ENCODE measurements around the gene FHL1.

Gene FHL1

DNA sequence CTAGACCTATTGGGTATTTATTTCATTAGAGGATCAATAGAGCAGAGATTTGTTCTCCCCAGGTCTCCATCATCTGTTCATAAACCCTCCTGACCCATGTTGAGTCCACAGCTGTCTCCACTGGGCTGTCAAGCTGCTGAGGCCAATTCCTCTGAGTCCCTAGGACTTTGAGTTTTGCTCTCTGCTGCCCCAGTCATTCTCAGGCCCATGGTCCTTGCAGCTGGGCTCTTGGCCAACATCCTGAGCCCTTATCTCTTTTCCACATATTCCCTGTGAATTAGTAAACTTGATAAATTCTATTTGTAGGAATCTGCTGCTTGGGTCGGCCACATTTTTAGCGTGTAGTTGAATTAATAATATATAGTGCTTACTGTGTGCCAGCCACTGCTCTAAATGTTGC is 41.9 kb downstream of the FHL1 start:
- no peak for DNase-seq

DNA sequence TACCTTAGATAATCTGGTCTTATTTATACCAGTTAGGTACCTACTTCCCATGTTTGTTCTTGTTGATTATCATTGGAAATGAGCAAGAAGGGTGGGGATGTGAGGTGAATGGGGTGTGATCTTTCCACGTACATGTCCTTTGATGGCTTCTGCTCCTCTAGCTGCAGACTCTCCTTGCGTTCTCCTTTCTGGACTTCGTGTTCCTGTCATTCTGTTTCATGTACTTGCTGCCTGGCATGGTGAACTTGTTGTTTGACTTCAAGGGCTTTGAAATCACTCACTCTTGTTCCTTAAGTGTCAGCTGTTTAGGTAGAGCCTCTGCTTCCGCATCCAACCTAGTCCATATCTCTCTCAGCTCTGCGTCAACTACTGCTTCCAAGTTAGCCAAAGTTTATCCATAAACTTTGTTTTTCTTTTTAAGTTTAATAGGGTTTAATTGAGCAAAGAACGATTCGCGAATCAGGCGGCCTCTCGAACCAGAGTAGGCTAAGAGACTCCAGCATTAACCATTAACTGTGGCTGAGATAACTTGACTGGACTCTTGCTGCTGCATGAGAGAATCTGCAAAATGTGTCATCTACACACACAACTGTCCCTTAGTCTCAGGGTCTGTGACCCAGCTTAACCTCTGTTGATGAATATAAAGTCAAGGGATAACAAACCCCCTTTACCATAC is 42.8 kb downstream of the FHL1 start:
- DNase-seq = no peak

DNA sequence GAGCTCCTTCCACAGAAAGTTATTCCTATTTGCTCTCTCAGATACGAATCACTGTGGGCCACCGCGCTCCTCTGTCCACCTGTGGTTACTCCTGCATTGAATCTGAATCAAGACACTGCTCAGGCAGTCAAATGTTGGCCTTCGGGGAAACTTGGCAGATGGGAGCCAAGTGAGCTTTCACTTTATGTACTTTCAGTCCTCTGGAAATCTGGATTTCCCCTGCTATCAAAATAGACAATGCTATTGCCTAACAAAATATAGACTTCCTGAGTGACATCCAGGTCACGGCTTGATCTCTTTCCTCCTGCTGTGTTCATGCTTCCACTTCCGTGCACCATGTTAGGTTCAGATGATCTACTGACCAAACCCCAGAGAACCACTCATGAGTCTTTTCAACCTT is 43.8 kb downstream of the FHL1 start:
- no peak for DNase-seq

DNA sequence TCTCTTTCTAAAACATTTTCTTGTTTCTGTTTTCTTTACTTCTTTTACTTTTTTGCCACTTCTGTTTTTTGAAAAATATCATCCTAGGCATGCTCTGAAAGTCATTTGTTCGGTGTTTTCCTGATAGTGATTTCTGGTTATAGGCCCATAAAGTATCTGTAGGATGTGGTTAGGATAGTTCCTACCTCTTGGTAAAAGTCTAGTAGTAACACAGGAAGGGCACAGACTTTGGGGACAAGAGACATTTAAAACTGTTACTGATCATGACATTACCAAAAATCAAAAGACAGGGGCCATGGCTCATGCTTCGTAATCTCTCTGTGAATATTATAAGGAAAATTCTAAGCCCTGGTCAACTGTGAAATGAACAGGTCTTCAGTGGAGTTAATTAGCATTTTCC is 44.8 kb downstream of the FHL1 start:
- DNase-seq = no peak

DNA sequence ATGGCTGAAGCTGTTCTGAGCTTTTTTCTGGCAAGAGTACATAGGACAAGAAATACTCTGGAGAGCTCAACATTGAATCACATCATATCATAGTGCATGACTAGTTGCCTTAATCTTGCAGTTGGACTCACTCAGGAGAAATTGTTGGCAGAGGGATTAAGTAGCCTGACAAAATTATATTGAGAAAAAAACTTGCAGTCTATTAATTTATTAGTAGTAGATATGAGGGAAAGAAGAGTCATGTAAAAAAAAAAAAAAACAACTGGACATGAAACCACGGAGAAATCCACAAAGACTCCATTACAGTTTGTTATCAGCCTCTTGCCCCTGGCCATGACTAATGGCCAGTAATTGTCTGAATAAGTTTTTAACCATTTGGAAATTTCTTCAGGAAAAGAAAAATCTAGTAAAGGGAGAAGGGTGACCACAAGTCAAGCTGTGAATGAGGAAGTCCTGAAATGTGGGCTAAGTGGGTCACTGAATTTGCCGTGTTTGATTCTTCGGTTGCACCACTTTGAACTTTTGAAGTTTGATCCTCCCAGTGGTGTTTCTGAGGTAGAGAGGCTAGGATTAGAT is 45.6 kb downstream of the FHL1 start:
- DNase-seq = no peak

DNA sequence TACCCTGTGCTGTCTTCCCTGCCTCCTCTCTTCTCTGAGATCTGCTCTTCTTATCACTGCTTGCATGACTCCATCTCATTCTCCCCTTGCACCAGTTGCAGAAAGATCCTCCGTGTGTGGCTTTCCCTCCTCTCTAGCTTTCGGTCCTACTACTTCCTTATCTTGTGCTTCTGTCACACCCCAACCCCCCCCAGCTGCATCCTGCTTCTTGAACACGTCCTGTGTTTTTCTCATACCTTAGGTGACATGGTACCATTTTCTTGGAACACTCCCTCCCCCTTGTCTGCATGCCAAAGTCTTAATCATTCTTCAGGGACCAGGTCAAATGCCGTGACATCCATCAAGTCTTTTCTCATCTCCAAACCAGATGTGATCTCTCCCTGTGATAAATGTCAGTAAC is 46.4 kb downstream of the FHL1 start:
- DNase-seq = no peak

DNA sequence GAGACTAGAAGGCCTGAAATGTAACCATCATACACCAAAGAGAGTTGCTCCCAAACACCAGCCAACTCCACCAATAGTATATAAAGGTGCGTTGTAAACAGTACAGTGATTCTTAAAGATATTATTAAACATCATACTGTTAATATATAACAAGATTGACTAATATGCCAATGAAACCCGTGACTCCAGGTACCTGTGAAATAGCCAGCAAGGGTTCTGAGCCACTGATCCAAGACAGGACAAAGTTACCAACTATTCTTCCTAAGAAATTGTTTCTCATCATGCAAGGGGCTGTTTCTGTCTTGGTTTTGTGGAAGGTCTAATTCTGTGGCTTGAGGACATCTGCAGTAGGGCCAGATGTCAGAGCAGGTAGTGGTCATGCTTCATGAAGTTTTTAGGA is 47.2 kb downstream of the FHL1 start:
- DNase-seq = no peak

DNA sequence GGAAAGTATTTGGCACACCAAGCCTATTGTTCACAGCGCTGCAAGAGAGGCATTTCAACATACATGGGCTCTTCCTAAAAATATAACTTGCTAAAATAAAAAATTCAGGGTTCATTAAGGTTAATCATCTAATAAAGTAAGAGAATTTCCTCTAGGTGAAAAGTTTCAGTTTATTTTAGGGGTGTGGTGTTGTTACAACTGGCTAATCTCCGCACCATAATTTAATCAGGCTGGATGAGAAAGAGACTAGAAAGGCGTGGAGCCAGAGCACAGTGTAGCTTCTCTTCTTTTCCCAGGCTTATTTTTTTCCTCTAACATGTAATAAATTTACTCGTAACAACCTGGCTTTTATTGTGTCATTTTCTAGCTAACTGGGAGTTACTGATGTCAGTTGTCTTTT is 47.9 kb downstream of the FHL1 start:
- DNase-seq = no peak

DNA sequence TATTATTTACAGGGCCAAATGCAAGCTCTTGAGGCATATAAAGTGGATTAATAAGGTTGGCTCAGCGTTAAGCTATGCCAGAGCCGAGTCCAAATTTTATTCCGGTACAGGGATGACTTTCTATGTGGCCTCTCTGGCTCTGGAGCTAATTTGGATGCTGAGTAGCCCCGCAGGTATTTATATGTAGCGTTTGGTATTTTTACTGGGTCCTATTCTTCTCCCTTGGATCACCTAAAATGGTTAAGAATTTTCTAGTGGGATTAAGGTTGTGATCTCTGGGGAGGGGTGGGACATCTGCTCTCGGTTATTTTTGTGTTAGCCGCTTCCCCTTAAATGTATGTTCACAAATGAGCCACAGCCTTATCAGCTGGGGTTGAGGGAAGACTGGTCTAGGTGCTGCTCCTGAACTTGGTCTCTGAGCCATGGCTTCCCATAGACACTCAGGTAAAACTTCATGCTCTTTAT is 49.4 kb downstream of the FHL1 start:
- no peak for DNase-seq

DNA sequence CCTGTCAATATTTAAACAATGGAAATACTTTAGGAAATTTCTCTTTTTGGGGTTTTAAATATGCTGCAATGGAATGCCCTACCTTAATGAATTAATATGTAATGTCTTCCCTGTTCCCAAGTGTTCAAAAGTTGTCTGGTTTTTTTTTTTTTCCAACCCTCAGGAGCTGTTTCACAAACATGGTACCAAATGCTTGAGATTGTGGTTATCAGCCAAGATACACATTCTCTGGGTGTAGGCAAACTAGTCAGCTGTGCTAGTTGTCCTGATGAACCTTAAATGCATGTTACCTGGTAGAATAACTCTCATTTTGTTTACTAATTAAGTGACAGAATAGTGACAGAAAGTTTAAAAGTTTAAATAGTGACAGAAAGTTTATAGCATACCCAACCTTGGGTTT is 50.7 kb downstream of the FHL1 start:
- DNase-seq = no peak

DNA sequence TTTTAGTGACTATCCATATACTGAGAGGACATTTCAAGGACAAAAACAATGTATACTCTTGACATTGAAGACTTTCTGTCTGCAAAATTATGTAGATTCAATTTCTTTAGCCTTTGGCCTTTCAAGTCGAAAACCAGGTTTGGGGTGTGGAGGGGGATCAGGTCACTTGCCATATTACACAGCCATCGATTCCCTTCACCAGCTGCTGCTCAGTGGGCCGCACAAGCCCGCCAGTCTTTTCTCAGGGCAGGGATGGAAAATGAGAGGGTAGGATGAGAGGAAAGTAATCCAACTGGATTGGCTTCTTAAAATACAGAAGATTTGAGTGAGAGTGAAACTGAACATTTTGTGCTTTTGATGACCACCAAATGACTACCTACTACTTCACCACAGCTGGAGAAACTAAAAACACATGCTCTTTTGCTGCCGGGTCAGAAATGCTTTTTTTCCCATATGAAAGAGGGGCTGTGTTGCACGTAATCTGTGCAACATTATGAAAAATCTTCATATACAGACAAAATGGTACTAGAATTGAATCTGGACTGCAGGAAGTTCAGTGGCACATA is 51.4 kb downstream of the FHL1 start:
- DNase-seq = no peak

DNA sequence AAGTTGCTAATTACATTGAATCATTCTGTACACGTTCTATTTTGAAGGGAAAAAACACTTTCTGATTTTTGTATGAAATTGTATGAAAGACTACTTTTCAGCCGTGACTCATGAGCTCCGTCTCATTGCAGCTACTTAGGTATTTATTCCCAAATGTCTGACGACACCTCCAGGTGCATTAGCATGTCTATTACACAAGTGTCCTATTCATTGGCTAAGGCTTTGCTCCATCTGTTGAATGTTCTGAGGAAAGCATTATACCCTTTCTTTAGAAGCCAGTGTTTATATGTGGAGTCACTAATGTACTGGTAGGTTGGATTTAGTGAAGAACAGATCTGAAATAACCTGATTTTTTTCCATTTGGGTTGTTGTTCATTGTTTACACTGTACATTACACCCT is 52.0 kb downstream of the FHL1 start:
- DNase-seq = no peak

DNA sequence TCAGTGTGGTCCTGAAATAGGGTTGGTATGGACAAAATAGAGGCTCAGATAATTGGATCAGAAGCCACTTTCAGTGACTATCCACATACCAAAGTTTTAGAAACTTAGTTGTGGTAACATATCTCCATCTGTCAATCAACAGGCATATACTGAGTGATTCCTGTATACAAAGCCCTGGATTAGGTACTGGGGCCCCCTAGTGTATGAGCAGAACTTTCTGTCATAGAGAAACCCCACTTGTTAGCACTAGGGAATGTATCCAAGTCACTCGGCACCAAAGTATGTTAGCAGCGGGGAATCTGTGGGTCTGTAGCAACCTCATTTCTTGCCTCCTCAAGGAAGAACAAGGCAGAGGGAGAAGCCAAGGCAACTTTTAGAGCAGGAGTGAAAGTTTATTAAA is 53.1 kb downstream of the FHL1 start:
- DNase-seq = no peak

DNA sequence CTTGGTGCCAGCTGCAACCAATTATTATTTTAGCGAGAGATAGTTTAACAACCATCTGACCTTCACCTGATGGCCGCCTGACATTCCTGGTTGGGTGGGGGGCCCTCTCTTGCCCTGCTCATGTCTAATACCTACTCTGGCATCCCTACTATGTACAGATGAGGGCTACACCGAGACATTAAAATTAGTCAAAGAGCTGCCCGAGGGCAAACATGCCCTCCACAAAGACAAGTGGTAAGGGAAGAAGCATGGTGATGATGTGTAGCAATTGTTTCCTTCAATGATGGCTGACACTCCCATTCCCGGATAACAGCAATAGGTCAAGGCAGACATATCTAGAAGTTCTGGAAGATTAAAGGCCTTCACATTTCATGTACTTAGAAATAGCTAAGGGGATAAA is 54.3 kb downstream of the FHL1 start:
- DNase-seq = no peak

DNA sequence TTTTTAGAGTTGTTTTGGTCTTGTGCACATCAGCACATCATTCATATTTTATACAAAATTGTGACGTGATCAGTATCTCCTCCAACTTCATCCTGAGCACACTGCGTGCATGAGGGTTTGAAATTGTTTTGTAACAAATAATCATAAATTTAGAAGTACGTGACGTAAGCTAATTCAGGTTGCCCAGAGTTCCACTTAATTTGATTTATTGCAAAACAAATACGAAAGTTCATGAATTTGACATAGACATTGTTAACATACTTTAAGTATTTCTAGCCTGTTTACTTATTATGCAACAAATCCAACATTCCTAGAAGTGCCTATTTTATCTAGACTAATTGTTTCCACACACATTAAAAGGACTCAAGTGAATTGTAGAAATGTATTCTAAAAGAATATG is 55.6 kb downstream of the FHL1 start:
- no peak for DNase-seq

DNA sequence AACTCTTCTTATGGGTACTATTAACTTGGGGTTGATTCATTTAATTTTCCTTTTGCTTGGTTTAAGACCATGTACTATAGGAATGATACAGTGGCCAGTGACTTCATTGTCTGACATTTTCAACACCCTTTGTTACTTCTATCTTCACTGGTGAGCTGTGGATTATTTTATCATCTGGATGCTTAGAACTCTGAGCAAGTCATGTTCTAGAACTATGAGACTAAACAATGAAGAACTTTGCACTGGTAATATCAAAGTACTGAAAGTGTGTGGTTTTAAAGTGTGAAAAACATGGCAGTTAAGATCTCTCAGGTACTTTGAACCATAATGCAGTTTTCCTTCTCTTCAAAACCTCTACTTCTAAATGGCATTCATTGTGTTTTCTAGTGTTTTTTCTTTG is 56.1 kb downstream of the FHL1 start:
- DNase-seq = no peak

DNA sequence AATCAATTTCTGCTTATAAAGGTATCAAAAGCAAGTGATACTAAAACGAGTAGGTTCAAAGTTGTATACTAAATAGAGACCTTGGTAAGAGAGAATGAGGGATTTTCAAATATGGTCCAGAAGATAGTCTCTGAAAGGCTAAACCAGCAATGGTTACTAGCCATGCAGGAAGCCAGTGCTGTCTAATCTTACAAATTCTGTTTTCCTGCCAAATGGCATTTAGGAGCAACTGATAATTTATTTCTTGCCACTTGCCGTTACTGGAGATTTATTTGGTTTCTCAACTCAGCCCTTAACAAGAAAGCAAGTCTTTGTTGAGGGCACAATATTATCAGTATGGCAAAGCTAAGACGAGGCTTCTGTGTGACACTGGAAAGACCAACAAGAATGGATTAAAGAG is 56.6 kb downstream of the FHL1 start:
- no peak for DNase-seq

DNA sequence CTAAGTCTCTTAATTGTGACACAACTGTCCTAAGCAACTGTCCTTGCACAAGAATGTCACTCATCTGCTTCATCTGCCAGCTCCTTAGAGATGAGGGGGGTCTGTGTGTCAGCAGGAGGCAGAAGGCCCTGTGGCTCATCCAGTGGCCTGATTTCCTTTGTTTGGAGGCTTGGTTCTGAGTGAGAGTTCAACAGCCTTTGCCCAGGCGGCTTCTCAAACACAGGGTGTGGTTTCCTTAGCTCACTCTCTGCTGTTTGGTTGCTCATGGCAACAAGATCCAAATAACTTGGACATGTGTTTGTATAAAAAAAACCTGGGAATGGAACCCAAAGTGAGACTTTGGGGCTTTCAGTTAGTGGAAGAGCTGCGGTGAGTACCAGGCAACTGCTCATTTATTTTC is 57.2 kb downstream of the FHL1 start:
- no peak for DNase-seq

DNA sequence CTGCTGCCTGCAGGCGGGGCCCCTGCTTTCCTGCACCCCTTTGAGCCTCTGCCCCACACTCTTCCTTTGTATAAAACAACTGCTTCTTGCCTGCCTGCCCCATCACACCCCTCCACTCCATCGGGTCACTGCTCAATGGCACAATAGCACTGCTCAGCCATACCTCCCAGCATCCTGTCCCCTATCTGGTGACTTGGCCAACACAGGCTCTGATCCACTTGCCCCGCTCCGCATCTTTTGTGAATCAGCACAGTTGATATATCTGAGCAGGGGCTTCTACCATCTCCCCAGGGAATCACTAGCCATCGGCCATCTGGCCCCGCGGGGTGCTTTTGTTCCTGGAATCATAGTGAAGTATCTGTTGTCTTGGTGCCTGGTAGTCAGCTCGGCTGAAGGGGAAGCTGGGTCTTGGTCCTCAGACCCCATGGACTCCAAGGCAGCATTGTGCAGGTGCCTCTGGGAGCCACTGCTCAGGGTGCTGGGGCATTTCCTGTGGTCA is 58.6 kb downstream of the FHL1 start:
- no peak for DNase-seq

DNA sequence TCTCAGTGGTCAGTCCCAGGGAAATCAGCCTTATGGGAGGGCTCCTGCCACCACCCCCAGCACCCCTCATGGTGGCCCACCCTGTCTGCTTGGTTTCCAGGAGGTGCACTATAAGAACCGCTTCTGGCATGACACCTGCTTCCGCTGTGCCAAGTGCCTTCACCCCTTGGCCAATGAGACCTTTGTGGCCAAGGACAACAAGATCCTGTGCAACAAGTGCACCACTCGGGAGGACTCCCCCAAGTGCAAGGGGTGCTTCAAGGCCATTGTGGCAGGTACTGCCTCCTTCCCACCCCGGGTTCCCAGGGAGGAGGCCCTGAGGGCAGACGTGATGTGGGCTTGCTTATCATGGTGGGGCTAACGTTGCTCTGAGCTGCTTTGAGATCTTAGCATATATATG is 59.6 kb downstream of the FHL1 start:
- no peak for DNase-seq

DNA sequence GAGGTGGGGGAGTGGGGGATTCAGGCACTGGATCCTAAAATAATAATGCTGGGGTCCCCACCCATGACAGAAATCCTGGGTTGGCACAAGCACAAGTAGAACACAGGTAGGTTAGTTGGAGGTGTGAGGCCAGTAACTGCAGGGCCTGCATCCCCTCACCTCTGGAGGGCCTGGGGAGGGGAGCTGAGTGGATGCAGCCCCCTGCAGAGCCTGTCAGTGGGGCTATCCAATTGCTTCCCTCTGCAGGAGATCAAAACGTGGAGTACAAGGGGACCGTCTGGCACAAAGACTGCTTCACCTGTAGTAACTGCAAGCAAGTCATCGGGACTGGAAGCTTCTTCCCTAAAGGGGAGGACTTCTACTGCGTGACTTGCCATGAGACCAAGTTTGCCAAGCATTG is 60.2 kb downstream of the FHL1 start:
- DNase-seq = no peak

DNA sequence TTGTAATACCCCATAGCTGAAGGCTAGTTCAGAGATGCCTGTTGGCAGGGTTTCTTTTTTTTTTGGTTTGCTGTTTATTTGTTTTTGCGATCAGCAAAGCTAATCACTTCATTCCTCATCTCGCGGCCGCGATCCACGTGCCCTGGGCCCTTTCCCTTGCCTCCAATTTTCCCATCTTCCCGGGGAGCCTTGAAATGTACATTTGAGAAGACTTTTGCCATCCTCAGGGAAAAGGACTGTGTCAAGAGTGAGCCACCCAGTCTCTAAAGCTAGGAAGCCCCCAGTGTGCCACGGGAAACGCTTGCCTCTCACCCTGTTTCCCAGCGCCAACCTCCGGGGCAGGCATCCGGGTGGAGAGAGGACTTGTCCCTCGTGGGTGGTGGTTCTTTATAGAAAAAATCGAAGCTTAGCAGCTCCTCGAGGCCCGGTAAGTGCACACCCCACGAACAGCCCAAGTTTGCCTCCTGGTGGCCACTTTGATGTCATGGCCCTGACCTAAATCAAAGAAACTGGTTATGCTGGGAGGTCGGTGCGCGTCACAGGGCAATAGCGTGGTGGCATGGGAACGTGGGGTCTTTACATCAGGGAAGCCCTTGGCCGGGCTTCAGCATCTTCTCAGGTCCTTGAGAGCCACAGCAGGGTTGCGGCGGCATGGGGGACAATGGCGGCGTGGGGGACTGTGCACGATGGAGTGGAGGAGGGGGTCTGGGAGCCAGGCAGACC is 61.8 kb downstream of the FHL1 start:
- DNase-seq = peak; percentile 21

DNA sequence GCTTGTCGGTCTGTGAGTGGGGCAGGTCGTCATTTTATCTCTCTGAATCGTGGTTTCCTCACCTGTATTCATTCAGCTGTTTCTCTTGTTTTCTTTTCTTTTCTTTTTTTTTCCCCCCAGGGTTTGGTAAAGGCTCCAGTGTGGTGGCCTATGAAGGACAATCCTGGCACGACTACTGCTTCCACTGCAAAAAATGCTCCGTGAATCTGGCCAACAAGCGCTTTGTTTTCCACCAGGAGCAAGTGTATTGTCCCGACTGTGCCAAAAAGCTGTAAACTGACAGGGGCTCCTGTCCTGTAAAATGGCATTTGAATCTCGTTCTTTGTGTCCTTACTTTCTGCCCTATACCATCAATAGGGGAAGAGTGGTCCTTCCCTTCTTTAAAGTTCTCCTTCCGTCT is 62.4 kb downstream of the FHL1 start:
- no peak for DNase-seq

DNA sequence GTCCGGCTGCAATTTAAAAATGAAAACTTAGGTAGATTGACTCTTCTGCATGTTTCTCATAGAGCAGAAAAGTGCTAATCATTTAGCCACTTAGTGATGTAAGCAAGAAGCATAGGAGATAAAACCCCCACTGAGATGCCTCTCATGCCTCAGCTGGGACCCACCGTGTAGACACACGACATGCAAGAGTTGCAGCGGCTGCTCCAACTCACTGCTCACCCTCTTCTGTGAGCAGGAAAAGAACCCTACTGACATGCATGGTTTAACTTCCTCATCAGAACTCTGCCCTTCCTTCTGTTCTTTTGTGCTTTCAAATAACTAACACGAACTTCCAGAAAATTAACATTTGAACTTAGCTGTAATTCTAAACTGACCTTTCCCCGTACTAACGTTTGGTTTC is 62.9 kb downstream of the FHL1 start:
- DNase-seq = no peak

All from retina (tissue), 1 donor.